GM19467 (cell line): Measurements from ENCODE around the gene INO80B.
A peak's percentile ranks its signal among the peaks of the same experiment; 100 is the strongest.
"Not testable (repeated sequence)": the region's sequence is repeated elsewhere in the genome, so short reads cannot be mapped to it uniquely, and the experiment has no call there.

ENCODE experiments used
- ATAC-seq: cut with Tn5 transposase; IDR thresholded peaks from one replicate; pipeline ENCODE4 v1.9.1; 2021; ENCODE audit warnings: mild to moderate bottlenecking, moderate library complexity; ENCODE audit not compliant: unreplicated experiment

INO80B gene

GRCh38 chr2:74425523-74425922 is 29.4 kb upstream of the INO80B start:
- no peak for ATAC-seq

DNA sequence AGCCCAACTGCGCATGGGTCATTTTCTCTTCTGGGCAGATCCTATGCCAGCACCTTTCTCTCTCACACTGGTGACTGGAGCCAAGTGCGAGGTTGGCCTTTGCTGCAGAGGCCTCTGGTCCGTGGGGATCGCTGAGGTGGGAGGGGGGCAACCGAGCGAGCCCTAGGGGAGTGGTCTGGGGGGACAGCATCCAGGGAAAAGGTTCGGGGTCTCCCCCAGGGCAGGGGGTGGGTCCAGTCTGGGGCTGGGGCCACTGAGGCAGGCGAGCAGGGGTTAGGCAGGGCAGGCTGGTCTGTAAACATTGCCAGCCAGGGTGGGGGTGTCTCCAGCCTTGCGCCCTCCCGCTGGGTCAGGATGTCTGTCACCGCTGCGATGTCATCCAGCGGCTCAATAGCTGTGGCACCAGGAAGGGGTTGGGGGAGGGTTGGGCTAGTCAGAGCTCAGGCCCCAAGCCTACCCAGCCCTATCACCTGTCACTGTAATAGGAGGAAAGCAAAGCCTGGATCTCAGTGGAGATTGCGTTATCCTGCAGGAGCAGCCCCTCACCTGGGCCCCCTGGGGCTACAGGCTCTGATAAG is 28.6 kb upstream of the INO80B start:
- no peak for ATAC-seq

- ATAC-seq: no peak
These were observed 27.3 kb upstream of the INO80B start for GRCh38 chr2:74427551-74427950.

- ATAC-seq: no peak
These were observed 26.2 kb upstream of the INO80B start for GRCh38 chr2:74428675-74429074.

DNA sequence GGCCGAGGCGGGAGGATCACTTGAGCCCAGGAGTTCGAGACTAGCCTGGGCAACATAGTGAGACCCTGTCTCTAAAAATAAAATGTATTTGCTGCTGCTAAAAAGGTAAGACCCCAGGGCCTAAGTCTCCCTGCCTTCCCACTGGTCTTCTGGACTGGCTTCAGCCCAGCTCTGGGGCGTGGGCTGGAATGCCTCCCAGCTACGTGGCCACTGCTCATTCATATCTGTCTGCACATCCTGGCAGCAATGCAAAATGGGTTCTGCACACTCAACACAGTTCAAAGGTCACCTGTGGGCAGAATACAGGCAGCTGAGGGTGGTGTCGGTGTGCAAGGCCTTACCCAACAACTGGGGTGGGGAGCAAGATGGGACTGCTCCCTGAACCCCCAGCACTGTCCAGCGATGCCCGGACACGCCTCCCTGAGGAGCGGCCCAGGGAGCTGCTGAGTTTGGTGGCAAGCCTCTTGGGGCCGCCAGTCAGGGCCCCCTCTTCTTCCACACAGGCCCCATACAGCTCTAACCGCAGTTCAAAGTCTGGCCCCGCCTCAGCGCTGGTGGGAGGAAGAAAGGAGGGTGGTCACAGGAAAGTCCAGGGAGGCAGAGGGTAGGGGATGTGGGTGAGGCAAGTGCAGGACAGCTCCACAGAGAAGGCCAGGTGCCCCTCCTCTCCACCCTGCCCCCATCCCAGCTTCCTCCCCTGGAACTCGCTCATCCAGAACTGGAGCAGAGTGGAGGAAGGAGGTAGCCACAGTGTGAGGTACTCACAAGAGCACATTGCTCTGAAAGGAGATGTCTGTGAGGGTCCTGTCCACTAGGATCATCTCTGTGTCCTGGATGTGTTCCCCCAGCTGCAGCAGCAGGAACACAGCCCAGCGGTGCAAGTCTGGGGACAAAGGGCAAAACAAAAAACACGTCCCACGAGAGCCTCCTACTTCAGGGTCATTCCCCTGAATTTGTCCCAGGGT is 25.1 kb upstream of the INO80B start:
- ATAC-seq: no peak

DNA sequence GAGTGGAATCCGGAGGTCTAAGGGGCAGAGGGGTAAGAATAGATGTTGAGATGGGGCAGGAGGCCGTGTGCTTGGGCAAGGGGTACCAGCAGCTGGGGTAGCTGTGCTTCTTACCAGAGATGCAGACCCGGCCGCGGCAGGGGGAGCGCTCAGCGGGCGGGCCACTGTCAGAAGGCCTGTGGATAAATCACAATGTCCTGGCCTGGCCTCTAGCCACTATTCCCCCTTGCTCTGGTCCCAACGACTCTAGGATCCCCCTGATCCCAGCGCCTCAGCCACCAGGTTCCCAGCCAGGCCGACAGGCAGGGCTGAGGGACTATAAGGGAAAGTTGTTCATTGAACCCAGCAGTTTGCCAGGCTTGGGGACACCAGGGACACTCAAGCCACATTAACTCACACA is 24.4 kb upstream of the INO80B start:
- ATAC-seq: no peak

DNA sequence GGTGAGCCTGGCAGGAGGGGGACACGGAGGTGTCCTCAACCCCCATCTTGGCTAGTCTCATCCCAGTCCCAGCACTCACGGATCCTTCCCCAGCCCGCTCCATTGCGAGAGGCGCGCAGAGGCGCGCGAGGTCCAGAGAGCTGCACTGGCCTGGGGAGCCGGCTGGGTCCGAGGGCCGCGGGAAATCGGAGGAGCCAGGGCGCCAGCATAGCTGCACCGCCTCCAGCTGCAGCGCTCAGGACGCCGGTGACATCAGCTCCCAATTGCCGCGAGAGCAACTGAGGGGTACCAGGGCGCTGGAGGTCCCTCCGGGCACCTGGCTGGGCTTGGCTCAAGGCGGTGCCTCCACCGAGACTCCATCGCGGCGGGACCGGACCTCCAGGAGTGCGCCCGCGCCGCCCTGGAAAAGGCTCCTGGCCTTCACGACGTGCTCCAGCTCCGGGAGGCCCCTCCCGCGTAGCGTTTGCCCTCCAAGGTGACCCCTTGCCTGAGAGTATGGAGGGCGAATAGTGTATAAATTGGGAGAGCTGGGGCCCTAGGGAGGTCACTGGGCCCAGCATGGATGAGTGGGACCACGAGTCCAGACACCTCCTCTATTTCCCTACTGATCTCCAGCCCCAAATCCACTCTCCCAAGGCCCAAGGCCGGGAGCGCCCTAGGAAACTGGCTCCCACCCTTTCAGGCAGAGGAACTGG is 18.6 kb upstream of the INO80B start:
- no peak for ATAC-seq

GRCh38 chr2:74436848-74437695 is 17.8 kb upstream of the INO80B start:
- ATAC-seq: no peak

DNA sequence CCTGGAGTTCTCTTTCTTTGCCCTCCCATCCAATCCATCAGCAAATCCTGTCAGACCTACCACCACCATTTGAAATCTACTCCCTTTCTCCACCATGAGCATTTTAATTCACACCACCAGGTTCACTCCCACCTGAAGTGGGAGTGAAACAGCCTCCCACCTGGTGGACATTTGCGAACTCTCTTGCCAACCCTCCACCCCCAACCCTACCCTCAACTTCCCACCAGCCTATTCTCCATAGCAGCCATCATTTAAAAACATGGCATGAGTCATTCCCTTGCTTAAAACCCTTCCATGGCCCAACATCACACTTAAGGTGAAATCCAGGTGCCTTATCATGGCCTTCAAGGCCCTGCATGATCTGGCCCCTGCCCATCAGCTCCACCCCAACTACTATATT is 16.6 kb upstream of the INO80B start:
- no peak for ATAC-seq

GRCh38 chr2:74439373-74439772 is 15.5 kb upstream of the INO80B start:
- no peak for ATAC-seq

- ATAC-seq: no peak
These were observed 15.0 kb upstream of the INO80B start for GRCh38 chr2:74439803-74440377.

DNA sequence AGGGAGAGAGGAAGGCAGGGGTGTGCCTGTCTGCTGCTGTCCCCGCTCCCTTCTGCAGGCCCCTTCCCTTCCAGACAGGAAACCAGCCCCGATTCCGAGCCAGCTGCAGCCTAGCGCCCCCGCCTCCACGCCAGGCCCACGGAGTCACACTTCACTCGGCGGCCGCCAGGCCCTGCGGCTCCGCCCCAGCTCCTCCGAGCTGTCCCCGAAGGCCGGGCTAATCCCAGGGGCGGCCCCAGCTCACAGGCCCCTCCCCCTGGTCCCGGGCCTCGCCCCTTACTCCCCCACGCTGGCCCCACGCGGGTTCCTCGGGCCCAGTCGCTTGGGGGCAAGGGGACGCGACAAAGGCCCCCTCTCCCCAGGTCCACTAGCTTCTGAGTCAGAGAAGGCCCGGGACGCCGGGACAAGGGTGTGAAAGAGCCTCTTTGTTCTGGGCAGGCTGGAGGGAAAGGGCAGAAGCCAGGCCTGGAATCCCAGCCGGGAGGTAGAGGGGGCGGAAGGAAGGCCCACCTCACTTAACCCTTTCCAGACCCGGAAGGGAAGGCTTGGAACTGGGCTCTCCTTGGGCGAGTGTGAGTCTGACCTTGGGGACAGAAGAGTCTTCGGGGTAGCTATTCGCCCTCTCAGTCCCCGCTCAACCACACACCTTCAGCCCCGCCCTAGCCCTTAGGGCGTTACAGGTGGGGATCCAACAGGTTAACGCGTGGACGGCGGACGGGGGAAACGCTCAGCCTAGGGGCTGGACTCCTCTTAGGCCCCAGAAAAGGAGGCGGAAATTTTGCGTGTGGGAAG is 14.3 kb upstream of the INO80B start:
- ATAC-seq: peak; percentile 85

DNA sequence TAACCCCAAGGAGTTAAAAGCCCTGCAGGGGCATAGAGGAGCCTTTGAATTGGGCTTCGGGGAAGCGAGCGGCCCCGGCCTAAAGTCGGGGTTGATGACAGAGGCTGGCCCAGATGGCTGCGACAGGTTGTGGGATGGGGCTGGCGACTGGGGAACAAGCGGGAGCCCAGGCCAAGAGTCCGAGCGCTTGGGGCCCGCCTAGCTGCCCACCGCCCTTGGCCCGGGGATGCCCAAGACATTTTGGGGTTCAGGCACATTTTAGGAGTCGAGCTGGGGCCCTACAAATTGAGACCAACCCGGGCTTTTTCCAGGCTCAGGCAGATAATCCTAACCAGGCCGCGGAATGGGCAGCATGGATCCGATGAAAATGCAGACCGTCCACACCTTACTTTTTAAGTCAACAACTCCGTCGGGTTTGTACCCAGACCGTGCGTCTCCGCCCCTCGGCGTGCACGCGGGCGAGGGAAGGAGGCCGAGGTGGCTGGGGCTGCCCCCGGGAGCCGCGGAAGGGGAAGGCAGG is 13.7 kb upstream of the INO80B start:
- no peak for ATAC-seq

- ATAC-seq: no peak
These were observed 13.0 kb upstream of the INO80B start, which contains the start of gene RTKN for GRCh38 chr2:74441690-74442482. Gene RTKN, minus strand, starts transcription at chr2:74441937. Its CDS starts 121 bp downstream, at chr2:74441816.

DNA sequence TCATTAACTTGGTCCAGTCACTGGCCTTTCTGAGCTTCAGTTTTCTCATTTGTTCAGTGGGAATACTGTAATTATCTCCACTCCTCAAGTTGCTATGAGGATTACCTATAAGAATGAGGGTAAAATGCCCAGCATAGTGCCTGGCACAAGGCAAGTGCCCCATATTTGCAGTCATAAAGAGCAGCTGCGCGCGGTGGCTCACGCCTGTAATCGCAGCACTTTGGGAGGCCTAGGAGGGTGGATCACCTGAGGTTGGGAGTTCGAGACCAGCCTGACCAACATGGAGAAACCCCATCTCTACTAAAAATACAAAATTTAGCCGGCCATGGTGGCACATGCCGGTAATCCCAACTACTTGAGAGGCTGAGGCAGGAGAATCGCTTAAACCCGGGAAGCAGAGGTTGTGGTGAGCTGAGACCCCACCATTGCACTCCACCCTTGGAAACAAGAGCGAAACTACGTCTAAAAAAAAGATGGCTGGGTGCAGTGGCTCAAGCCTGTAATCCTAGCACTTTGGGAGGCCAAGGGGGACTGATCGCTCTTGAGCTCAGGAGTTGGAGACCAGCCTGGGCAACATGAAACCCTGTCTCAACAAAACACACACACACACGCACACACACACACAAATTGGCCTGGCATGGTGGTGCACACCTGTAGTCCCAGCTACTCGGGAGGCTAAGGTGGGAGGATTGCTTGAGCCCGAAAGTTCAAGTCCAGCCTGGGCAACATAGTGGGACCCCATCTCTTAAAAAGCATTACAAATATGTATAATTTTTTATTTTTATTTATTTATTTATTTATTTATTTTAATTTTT is 12.2 kb upstream of the INO80B start:
- ATAC-seq: not testable (repeated sequence)

DNA sequence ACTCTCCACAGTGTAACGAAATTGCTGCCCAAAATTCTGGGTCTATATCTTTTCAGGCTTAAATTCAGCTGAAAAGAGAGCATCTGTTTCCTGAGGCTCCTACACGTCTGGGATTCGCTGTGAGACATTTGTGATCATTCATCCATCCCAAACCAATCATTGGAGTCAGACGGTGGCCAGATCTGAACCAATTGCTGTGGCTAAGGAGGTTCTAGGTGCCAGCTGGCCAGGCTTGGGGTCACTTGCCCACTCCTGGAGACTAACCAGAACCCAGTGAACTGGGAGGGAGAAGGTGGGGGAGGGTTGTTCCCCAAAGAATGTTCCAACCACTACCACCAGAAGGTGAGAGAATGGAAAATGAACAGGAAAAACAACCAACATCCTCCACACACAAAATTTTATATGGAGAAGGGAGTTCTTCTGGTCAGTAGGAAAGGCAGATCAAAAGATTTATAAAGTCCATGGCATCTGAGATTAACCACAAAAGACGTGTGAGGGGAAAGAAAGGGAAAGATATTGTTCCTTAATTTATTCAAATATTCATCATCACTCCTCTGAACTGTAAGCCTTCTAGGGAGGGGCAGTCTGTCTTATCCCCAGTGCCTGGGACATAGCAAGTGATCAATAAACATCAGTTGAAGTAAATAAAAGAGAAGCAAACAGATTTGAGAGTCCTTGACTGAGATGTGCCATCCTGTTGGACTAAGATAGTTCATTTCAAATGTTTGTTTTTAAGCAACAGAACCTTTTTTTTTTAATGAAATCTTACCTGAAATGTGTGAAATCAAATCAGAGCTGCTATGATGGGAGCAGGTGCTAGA is 10.2 kb upstream of the INO80B start:
- no peak for ATAC-seq
